Gastroesophageal sphincter (tissue), 4 donors: ENCODE data around the gene TRDN. TPM values are rescaled to one million over a fixed set of nuclear protein-coding genes. Genes with fewer than 3 reads are reported as not detected.
"Not testable (repeated sequence)": the region's sequence is repeated elsewhere in the genome, so short reads cannot be mapped to it uniquely, and the experiment has no call there.

ENCODE experiments used
- ATAC-seq: fragments of 150-250 bp; one replicate; pipeline ENCODE4 v1.9.1; 2016; ENCODE audit warnings: mild to moderate bottlenecking, moderate library complexity
- H3K27ac ChIP-seq, 4 donors: fragments of 200-600 bp; sonication (generic) in 3 of 4; 1 replicate in 3 of 4; 2 replicates in 1 of 4; pipeline ENCODE4 v1.5.1; 2016 to 2019
- H3K27me3 ChIP-seq: fragments of 200-600 bp; sonication (generic); one replicate; pipeline ENCODE4 v1.5.1; 2019
- H3K36me3 ChIP-seq, 2 donors: fragments of 200-600 bp; sonication (generic); one replicate each; pipeline ENCODE4 v1.5.1; 2019; ENCODE audit warnings: control low read depth in 1 of 2
- H3K4me1 ChIP-seq, 3 donors: fragments of 200-600 bp; sonication (generic); 1 replicate in 2 of 3; 2 replicates in 1 of 3; pipeline ENCODE4 v1.5.1; 2016 to 2019; ENCODE audit warnings: control low read depth in 2 of 3
- H3K4me3 ChIP-seq, 2 donors: fragments of 200-600 bp; sonication (generic); one replicate each; pipeline ENCODE4 v1.5.1; 2019; ENCODE audit warnings: mild to moderate bottlenecking in 1 of 2, moderate library complexity in 1 of 2
- H3K9me3 ChIP-seq, 3 donors: fragments of 200-600 bp; sonication (generic); one replicate each; pipeline ENCODE4 v1.5.1; 2017 to 2019; ENCODE audit warnings: control low read depth in 2 of 3
- CTCF ChIP-seq, 4 experiments: fragments of 200-600 bp in 2 of 4; fragments of 450-650 bp in 2 of 4; sonication (generic) in 1 of 4; IDR thresholded peaks; one replicate each; pipeline ENCODE4 v1.5.1; 2017 to 2019; ENCODE audit warnings: antibody characterized with exemption in 4 of 4, mild to moderate bottlenecking in 2 of 4, moderate library complexity in 2 of 4
- EP300 ChIP-seq: sonication (generic); formaldehyde crosslinking; IDR thresholded peaks from one replicate; pipeline ENCODE4 v1.6.1; 2017; ENCODE audit warnings: antibody characterized with exemption, mild to moderate bottlenecking
- POLR2A ChIP-seq, 2 donors: fragments of 450-650 bp; IDR thresholded peaks; one replicate each; pipeline ENCODE4 v1.6.1; 2017; ENCODE audit warnings: antibody characterized with exemption in 2 of 2, mild to moderate bottlenecking in 2 of 2, moderate library complexity in 1 of 2
- POLR2AphosphoS5 ChIP-seq: sonication (generic); formaldehyde crosslinking; IDR thresholded peaks from one replicate; pipeline ENCODE4 v1.6.1; 2017; ENCODE audit warnings: antibody characterized with exemption
- WGBS, 2 donors: methylation state at CpG; one replicate each; pipeline ENCODE4 v1.1.5; 2018; ENCODE audit warnings: low coverage in 1 of 2; 5-methylcytosine and 5-hydroxymethylcytosine counted together
- total RNA-seq, 4 donors: library from RNA; depleted of rRNA; stranded (reverse); fragments of >200 nt; gene quantifications; one replicate each; pipeline ENCODE4 v1.1.0, GENCODE V29; 2016

TRDN gene
- total RNA-seq, 4 donors from 2014 or later = not detected

GRCh38 chr6:123588546-123588895, 48.2 kb downstream of the TRDN start:
- no peak overlapping the region for H3K27ac ChIP-seq
- TF ChIP-seq POLR2AphosphoS5 = no peak
- TF ChIP-seq EP300 = no peak
- no peak for TF ChIP-seq POLR2A (IDR thresholded peaks at IDR 0.05)
- no peak for TF ChIP-seq CTCF (IDR thresholded peaks at IDR 0.05)
- H3K27me3 ChIP-seq = no peaks in the 10 kb centered on the region
- no peaks in the 10 kb centered on the region for H3K9me3 ChIP-seq
- H3K4me3 ChIP-seq = no peak overlapping the region
- H3K36me3 ChIP-seq = no peaks in the 10 kb centered on the region
- ATAC-seq = no peak
- H3K4me1 ChIP-seq = no peaks in the 10 kb centered on the region
- 21 to 44% methylated on average over 1 of the region's 1 CpG for WGBS, 2 donors

DNA sequence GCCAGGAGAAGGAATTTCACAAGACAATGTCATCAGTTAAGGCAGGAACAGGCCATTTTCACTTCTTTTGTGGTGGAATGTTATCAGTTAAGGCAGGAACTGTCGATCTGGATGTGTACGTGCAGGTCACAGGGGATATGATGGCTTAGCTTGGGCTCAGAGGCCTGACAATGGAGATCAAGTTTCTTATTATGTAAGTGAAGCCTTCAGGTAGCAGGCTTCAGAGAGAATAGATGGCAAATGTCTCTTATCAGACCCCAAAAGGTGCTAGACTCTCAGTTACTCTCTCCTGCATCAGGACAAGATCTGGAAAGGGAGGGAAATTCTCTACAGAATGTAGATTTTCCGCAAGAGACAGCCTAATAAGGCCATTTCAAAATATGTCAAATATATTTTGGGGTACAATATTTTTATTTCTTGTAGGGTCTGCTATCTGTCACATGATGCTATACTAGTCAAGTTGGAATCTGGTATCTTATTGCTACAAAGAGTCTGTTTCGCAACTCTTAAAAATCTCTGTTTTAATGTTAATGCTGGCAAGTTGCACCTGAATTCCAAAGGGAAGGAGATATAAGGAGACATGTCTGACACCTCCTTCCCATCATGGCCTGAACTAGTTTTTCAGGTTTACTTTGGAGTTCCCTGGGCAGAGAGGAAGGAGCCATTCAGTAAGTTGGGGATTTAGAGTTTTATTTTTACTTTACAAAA, 48.8 kb downstream of the TRDN start:
- ATAC-seq = no peak
- Histone ChIP-seq H3K4me3 (no peak overlapping the region), H3K9me3 (no peaks in the 10 kb centered on the region), H3K27me3 (no peaks in the 10 kb centered on the region), H3K36me3 (no peaks in the 10 kb centered on the region), H3K4me1 (no peaks in the 10 kb centered on the region), H3K27ac (no peak overlapping the region)
- 73 to 100% methylated on average over 2 to 4 of the region's 4 CpGs for WGBS, 2 donors
- TF ChIP-seq POLR2AphosphoS5 = no peak
- TF ChIP-seq POLR2A (IDR thresholded peaks at IDR 0.05) = no peak
- TF ChIP-seq EP300 = no peak
- TF ChIP-seq CTCF (IDR thresholded peaks at IDR 0.05) = no peak

GRCh38 chr6:123587407-123587806, 49.3 kb downstream of the TRDN start:
- H3K4me3 ChIP-seq, H3K4me1 ChIP-seq, ATAC-seq, H3K9me3 ChIP-seq, H3K27me3 ChIP-seq, H3K36me3 ChIP-seq, H3K27ac ChIP-seq: not testable (repeated sequence)
- WGBS, 2 donors = 92 to 100% methylated on average over 2 to 6 of the region's 8 CpGs

- TF ChIP-seq POLR2AphosphoS5 (no peak), POLR2A (IDR thresholded peaks at IDR 0.05) (no peak), EP300 (no peak), CTCF (IDR thresholded peaks at IDR 0.05) (no peak)
- no peaks in the 10 kb centered on the region for H3K9me3 ChIP-seq
- H3K27ac ChIP-seq = no peak overlapping the region
- no peaks in the 10 kb centered on the region for H3K36me3 ChIP-seq
- no peak overlapping the region for H3K4me3 ChIP-seq
- no peak for ATAC-seq
- no peaks in the 10 kb centered on the region for H3K27me3 ChIP-seq
- no peaks in the 10 kb centered on the region for H3K4me1 ChIP-seq
Measured at GRCh38 chr6:123580331-123580730, 56.4 kb downstream of the TRDN start.

- no peaks in the 10 kb centered on the region for H3K9me3 ChIP-seq
- no peak overlapping the region for H3K4me3 ChIP-seq
- 63 to 87% methylated on average over 1 of the region's 1 CpG for WGBS, 2 donors
- H3K4me1 ChIP-seq = no peaks in the 10 kb centered on the region
- no peaks in the 10 kb centered on the region for H3K36me3 ChIP-seq
- no peak for ATAC-seq
- H3K27me3 ChIP-seq = no peaks in the 10 kb centered on the region
- no peak for TF ChIP-seq POLR2AphosphoS5
- TF ChIP-seq CTCF (IDR thresholded peaks at IDR 0.05) = no peak
- no peak for TF ChIP-seq EP300
- no peak for TF ChIP-seq POLR2A (IDR thresholded peaks at IDR 0.05)
- H3K27ac ChIP-seq = no peak overlapping the region
Measured at GRCh38 chr6:123575188-123575587, 61.6 kb downstream of the TRDN start.
